HG03159 (cell line): ENCODE data around the gene TPI1.
"Not testable (repeated sequence)": the region's sequence is repeated elsewhere in the genome, so short reads cannot be mapped to it uniquely, and the experiment has no call there.

ENCODE experiments used
- ATAC-seq: cut with Tn5 transposase; IDR thresholded peaks from one replicate; pipeline ENCODE4 v1.9.1; 2021; ENCODE audit warnings: mild to moderate bottlenecking, moderate library complexity; ENCODE audit not compliant: unreplicated experiment

The TPI1 gene

GRCh38 chr12:6866920-6867412 is 365 bp upstream of the TPI1 start:
- ATAC-seq: peak; percentile 3

GRCh38 chr12:6868211-6869048 is 1.1 kb downstream of the TPI1 start:
- ATAC-seq: no peak

GRCh38 chr12:6869049-6870021 is 2.0 kb downstream of the TPI1 start:
- ATAC-seq: no peak

DNA sequence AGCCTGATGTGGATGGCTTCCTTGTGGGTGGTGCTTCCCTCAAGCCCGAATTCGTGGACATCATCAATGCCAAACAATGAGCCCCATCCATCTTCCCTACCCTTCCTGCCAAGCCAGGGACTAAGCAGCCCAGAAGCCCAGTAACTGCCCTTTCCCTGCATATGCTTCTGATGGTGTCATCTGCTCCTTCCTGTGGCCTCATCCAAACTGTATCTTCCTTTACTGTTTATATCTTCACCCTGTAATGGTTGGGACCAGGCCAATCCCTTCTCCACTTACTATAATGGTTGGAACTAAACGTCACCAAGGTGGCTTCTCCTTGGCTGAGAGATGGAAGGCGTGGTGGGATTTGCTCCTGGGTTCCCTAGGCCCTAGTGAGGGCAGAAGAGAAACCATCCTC is 3.0 kb downstream of the TPI1 start:
- not testable (repeated sequence) for ATAC-seq

DNA sequence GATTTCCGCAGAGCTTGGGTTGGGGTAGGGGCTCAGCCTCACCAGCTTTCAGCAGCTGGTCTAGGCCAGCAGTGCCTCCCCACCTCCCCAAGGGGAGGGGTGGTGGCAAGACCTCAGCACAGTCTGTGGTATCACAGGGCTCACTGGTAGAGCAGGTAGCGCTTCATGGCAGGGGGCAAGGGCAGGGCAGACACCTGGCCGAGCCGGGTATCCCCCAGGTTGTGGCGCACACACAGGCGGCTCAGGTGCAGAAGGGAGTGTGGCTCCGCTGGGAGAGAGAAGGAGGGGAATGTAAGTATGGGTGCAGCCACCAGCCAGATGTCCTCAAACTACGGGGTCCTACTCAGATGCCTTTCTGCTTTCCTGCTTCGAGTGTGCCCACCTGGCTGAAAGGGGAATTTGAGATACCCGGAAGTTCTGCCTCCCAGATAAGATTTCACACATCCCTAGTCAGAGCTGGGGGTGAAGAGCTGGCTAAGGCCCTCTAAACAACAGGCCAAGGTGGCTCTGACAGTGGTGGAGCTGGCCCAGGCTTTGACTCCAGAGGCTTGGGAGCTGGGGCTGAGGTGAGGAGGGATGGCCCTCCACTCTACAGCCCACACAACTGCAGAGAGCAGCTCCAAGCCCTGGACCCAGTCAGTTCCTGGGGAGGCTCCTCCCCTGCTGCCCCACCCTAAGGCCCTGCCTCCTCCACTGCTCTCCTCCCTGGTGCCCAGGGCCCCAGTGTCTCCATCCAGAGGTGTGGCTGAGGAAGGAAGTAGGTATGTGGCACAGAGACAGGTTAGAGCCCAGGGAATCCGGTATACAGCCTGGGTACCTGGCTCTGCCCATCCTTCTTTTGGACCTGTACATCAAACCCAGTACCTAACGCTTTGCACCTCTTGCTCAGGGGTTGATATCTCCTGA is 4.0 kb downstream of the TPI1 start:
- ATAC-seq: no peak

GRCh38 chr12:6872073-6873048 is 5.0 kb downstream of the TPI1 start:
- no peak for ATAC-seq

GRCh38 chr12:6873094-6874014 is 6.0 kb downstream of the TPI1 start, which contains the start of gene SPSB2:
TSS of gene SPSB2 (minus strand) at chr12:6873303. CDS start at chr12:6872901, 402 bp downstream.
- ATAC-seq: peak; percentile 75

- ATAC-seq: not testable (repeated sequence)
Observed at GRCh38 chr12:6874015-6874368, 6.7 kb downstream of the TPI1 start.

GRCh38 chr12:6879824-6880223 is 12.5 kb downstream of the TPI1 start:
- ATAC-seq: not testable (repeated sequence)

DNA sequence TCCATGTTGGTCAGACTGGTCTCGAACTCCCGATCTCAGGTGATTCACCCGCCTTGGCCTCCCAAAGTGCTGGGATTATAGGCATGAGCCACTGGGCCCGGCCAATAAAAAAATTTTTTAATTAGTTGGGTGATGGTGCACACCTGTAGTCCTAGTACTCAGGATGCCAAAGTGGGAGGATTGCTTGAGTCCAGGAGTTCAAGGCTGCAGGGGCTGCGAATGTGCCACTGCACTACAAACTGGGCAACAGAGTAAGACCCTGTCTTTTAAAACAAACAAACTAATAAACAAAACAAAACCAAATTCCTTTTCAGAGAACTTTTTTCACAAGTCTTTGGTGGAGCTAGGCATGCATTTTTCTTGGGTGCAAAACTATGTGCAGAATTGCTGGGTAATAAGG is 15.9 kb downstream of the TPI1 start:
- ATAC-seq: no peak

- ATAC-seq: no peak
Observed at GRCh38 chr12:6883683-6884082, 16.4 kb downstream of the TPI1 start.

- ATAC-seq: no peak
Observed at GRCh38 chr12:6884539-6884938, 17.2 kb downstream of the TPI1 start.

DNA sequence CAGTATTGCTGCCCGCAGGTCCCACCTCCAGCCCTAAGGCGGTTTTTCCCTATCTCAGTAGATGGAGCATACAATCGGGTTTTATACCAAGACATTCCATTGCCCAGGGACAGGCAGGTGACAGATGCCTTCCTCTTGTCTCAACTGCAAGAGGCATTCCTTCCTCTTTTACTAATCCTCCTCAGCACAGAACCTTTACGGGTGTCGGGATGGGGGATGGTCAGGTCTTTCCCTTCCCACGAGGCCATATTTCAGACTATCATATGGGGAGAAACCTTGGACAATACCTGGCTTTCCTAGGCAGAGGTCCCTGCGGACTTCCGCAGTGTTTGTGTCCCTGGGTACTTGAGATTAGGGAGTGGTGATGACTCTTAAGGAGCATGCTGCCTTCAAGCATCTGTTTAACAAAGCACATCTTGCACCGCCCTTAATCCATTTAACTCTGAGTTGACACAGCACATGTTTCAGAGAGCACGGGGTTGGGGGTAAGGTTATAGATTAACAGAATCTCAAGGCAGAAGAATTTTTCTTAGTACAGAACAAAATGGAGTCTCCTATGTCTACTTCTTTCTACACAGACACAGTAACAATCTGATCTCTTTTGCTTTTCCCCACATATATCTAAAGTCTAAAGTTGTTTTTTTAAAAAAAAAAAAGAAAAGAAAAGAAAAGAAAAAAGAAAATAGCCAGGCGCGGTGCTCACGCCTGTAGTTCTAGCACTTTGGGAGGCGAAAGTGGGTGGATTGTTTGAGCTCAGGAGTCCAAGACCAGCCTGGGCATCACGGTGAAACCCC is 19.1 kb downstream of the TPI1 start:
- ATAC-seq: not testable (repeated sequence)

GRCh38 chr12:6887460-6887859 is 20.1 kb downstream of the TPI1 start:
- ATAC-seq: no peak

DNA sequence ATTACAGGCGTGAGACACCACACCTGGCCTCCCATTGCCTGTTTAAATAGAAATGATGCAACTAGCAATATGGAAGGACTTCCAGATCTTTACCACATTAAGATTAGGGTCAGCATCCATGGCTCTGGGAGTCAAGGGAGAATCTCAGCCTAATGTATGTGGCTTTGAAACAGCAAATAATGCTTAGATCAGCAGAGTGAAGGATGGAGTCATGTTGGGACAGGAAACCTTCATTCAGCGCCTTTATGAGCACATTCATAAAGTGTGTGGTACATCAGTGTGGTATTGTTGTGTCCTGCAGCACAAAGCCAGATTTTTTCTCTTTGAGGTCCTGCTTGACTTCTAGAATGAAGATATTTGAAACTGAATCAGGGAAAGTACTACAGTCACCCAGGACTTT is 21.0 kb downstream of the TPI1 start:
- no peak for ATAC-seq

DNA sequence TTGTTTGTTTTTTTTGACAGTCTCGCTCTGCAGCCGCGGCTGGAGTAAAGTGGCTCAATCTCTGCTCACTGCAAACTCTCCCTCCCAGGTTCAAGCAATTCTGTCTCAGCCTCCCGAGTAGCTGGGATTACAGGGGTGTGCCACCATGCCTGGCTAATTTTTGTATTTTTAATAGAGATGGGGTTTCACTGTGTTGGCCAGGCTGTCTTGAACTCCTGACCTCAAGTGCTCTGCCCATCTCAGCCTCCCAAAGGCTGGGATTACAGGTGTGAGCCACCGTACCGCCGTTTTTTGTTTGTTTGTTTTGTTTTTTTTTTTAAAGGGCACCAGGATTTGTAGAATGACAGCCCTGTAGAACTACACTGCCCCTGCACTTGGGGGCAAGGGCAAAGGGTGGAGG is 21.5 kb downstream of the TPI1 start:
- ATAC-seq: not testable (repeated sequence)

DNA sequence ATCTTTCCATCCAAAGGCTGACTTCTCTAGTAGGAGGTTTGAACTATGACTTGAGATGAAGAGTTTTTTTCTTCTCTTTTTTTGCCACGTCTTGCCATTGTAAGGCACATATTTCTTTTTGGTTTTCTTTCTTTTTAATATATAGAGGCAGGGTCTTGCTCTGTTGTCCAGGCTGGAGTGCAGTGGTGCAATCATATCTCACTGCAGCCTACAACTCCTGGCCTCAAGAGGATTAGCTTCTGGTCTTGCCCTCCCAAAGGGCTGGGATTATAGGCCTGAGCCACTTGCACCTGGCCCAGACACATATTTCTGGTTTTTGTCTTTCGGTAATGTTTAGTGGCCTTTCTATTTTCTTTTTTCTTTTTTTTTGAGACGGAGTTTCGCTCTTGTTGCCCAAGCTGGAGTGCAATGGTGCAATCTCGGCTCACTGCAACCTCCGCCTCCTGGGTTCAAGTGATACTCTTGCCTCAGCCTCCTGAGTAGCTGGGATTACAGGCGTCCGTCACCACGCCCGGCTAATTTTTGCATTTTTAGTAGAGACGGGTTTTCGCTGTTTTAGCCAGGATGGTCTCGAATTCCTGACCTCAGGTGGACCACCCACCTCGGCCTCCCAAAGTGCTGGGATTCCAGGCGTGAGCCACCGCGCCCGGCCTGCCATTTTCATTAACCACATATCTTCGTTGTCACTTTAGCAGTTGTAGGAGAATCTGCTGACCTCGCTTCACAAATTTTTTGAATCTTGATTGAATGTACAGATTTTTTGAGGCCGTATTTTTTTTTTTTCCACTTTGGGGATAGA is 22.6 kb downstream of the TPI1 start:
- not testable (repeated sequence) for ATAC-seq
